C4-2B (cell line): ENCODE data around the gene RARG.

Experiments used
- H3K27ac ChIP-seq: fragments of 450-650 bp; 2 replicates; pipeline ENCODE4 v1.5.1; 2017
- CTCF ChIP-seq: fragments of 450-650 bp; conservative IDR thresholded peaks from 2 replicates; pipeline ENCODE4 v1.5.1; 2017; ENCODE audit warnings: mild to moderate bottlenecking
- ZFX ChIP-seq: fragments of 450-650 bp; IDR thresholded peaks from 2 replicates; pipeline ENCODE4 v1.6.1; 2017

RARG gene

GRCh38 chr12:53217931-53218307 lies 14.1 kb downstream of the RARG start:
- no peak overlapping the region for H3K27ac ChIP-seq
- TF ChIP-seq CTCF (no peak), ZFX (no peak)

GRCh38 chr12:53217051-53217930 lies 14.7 kb downstream of the RARG start:
- no peak overlapping the region for H3K27ac ChIP-seq
- no peak for TF ChIP-seq ZFX
- no peak for TF ChIP-seq CTCF

GRCh38 chr12:53215497-53215896 lies 16.5 kb downstream of the RARG start:
- TF ChIP-seq ZFX (no peak), CTCF (no peak)

GRCh38 chr12:53214687-53215455 lies 17.1 kb downstream of the RARG start:
- no peak overlapping the region for H3K27ac ChIP-seq
- TF ChIP-seq ZFX (no peak), CTCF (no peak)

More at GRCh38 chr12:53215497-53215896, 16.5 kb downstream of the RARG start:
- no peak overlapping the region for H3K27ac ChIP-seq

GRCh38 chr12:53214221-53214620 lies 17.8 kb downstream of the RARG start:
- no peak overlapping the region for H3K27ac ChIP-seq
- TF ChIP-seq CTCF (no peak), ZFX (no peak)

- H3K27ac ChIP-seq = no peak overlapping the region
- TF ChIP-seq ZFX (no peak), CTCF (peak; percentile 98)
Measured at GRCh38 chr12:53213348-53213747, 18.7 kb downstream of the RARG start.

GRCh38 chr12:53212931-53213330 lies 19.1 kb downstream of the RARG start:
- no peak overlapping the region for H3K27ac ChIP-seq
- TF ChIP-seq ZFX = no peak
